ENCODE results near the gene EPS8L3. TPM values are rescaled to one million over a fixed set of nuclear protein-coding genes. Genes with fewer than 3 reads are reported as not detected.

EPS8L3 gene
- total and polyA plus RNA-seq, 11 donors = 0.25 to 0.75 (median 0.30) TPM; not detected in 5

- no peak for TF ChIP-seq POLR2A (IDR thresholded peaks at IDR 0.05)
- no peak for TF ChIP-seq CTCF (IDR thresholded peaks at IDR 0.05)
- Histone ChIP-seq H3K36me3 (no peaks in the 10 kb centered on the region), H3K4me1 (peaks cover 0 to 33% (median 5%) of the 10 kb centered on the region in 12 donors), H3K27me3 (no peaks in the 10 kb centered on the region), H3K9me3 (no peaks in the 10 kb centered on the region), H3K27ac (no peak overlapping the region), H3K4me3 (no peak overlapping the region)
- intact Hi-C loops (cut with DNase I) = no loop called here
- WGBS, 4 donors = 93 to 96% (median 95%) methylated on average over 10 to 13 of the region's 13 CpGs
- DNase-seq = peak in 2 of 5 donors; percentile 14 to 16
- no peak for ATAC-seq
These were observed 1.1 kb upstream of the EPS8L3 start for GRCh38 chr1:109764561-109765482.

GRCh38 chr1:109762821-109763645 lies 690 bp downstream of the EPS8L3 start:
- Histone ChIP-seq H3K9me3 (no peaks in the 10 kb centered on the region), H3K27ac (peak overlapping the region in 2 of 12 donors; percentile 24 to 38), H3K36me3 (no peaks in the 10 kb centered on the region), H3K4me3 (no peak overlapping the region), H3K4me1 (peaks cover 0 to 33% (median 5%) of the 10 kb centered on the region in 12 donors), H3K27me3 (no peaks in the 10 kb centered on the region)
- intact Hi-C loops (cut with DNase I) = no loop called here
- 75 to 83% (median 79%) methylated on average over 9 to 11 of the region's 11 CpGs for WGBS, 4 donors
- no peak for ATAC-seq
- DNase-seq = peak in 2 of 5 donors; percentile 17 to 20
- no peak for TF ChIP-seq POLR2A (IDR thresholded peaks at IDR 0.05)
- no peak for TF ChIP-seq CTCF (IDR thresholded peaks at IDR 0.05)

GRCh38 chr1:109762039-109762585 lies 1.6 kb downstream of the EPS8L3 start:
- TF ChIP-seq POLR2A (IDR thresholded peaks at IDR 0.05) = no peak
- peaks cover 0 to 24% (median 1%) of the 10 kb centered on the region in 12 donors for H3K4me1 ChIP-seq
- intact Hi-C loops (cut with DNase I) = no loop called here
- no peaks in the 10 kb centered on the region for H3K36me3 ChIP-seq
- peak in 2 of 5 donors; percentile 6 to 29 for DNase-seq
- ATAC-seq = no peak
- 92 to 98% (median 95%) methylated on average over 4 to 7 of the region's 7 CpGs for whole genome bisulfite sequencing, 4 donors
- H3K9me3 ChIP-seq = no peaks in the 10 kb centered on the region
- H3K27me3 ChIP-seq = no peaks in the 10 kb centered on the region
- H3K27ac ChIP-seq = no peak overlapping the region
- no peak overlapping the region for H3K4me3 ChIP-seq

- DNase-seq (peak in 4 of 5 donors; percentile 67 to 78 (median 74)), ATAC-seq (peak; percentile 81 to 91 (median 88))
- Histone ChIP-seq H3K4me1 (peaks cover 0 to 19% (median 0%) of the 10 kb centered on the region in 12 donors), H3K4me3 (no peak overlapping the region), H3K27me3 (no peaks in the 10 kb centered on the region), H3K27ac (peak overlapping the region in 3 of 12 donors; percentile 13 to 41 (median 40)), H3K36me3 (no peaks in the 10 kb centered on the region), H3K9me3 (no peaks in the 10 kb centered on the region)
- intact Hi-C loops (cut with DNase I) = no loop called here
- WGBS, 4 donors = 67 to 80% (median 73%) methylated on average over 10 to 14 of the region's 14 CpGs
- TF ChIP-seq POLR2A (IDR thresholded peaks at IDR 0.05) (no peak), CTCF (IDR thresholded peaks at IDR 0.05) (no peak)
These were observed 2.3 kb downstream of the EPS8L3 start for GRCh38 chr1:109761227-109762038.

Measured in heart left ventricle (tissue), 16 donors.